ENCODE measurements around the gene ZSWIM7. TPM values are rescaled to one million over a fixed set of nuclear protein-coding genes. Genes with fewer than 3 reads are reported as not detected.

Gene ZSWIM7
- total and polyA plus RNA-seq, 7 experiments from 2014 or later, result 10.0 to 82.7 (median 39.0) TPM

DNA sequence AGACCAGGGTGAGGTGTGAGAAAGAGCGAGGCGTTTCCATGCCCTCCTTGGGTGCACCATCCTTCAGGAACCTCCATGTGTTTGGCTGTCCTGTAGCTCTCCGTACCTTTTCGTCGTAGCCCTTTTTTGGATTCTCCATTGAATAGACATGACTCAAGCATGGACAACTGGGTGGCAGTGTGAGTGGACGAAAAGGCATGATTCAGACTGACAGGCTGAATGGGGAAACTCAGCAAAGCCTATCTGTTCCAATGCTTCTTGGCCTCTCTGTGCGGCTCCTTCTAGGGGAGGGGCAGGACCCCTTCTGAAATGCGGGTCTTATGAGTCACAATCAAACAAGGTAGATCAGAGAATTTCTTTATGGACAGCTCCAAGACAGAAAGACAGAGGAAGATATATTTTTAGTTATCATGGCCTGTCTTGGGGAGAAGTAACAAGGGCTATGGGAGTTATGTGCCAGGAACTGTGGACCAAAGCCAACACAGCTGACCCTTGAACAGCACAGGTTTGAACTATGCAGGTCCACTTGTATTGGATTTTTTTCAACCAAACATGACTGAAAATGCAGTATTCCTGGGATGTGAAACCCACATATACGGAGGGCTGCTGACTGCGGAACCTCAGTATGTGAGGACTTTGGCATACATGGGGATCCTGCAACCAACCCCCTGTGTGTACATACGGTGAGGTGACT is 31.7 kb downstream of the ZSWIM7 start:
- Mint-ChIP-seq H3K4me1 (peaks cover 8 to 36% (median 25%) of the 10 kb centered on the region in 7 donors), H3K27me3 (peaks cover 0 to 32% (median 5%) of the 10 kb centered on the region in 5 donors), H3K27ac (peak overlapping the region in 6 of 9 donors; percentile 16 to 88 (median 22)), H3K9me3 (no peaks in the 10 kb centered on the region), H3K36me3 (no peaks in the 10 kb centered on the region), H3K4me3 (peak overlapping the region in 2 of 10 donors; percentile 17 to 33)
- H3K36me3 ChIP-seq (ENCODE audit: control insufficient read depth in 2 of 3, insufficient read depth in 3 of 3, low read length in 3 of 3), result no peaks in the 10 kb centered on the region
- no peaks in the 10 kb centered on the region for H3K9me3 ChIP-seq (ENCODE audit: control insufficient read depth in 2 of 3, low read length in 3 of 3)
- peaks cover 0 to 10% of the 10 kb centered on the region in 2 donors for H3K4me1 ChIP-seq (ENCODE audit: control insufficient read depth in 2 of 2, insufficient read depth in 2 of 2, low read length in 2 of 2)
- no peak overlapping the region for H3K4me3 ChIP-seq (ENCODE audit: low read length)
- ChIA-PET POLR2A (interaction anchor here (0.7 kb wide), 1 partner anchor 1152 kb away, joined by 3 read pairs; no protein-coding TSS in a partner anchor), CTCF (no interaction called here)
- H3K27me3 ChIP-seq (ENCODE audit: control insufficient read depth in 2 of 2, insufficient read depth in 2 of 2, low read length in 2 of 2), result no peaks in the 10 kb centered on the region
- no peak overlapping the region for H3K27ac ChIP-seq (ENCODE audit: low read depth, low read length)
- intact Hi-C loops (cut with micrococcal nuclease), result no loop called here
- ATAC-seq, result no peak
- no peak for DNase-seq

DNA sequence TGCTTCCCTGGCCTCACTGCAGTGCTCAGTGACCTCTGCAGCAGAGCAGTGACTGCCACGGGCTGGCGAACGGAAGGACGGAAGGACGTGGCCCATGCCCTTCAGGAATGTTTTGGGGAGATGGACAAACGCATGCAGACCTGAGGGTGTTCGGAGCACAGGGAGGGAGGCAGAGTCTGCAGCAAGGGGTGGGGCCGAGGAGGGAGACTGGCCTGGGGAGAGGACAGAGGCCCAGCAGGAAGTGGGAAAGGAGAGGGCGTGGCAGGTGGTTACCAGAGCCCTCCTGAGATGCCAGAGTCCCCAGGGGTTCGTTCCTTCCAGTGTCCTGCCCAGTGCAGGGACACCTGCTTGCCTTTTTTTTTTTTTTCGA is 32.6 kb downstream of the ZSWIM7 start:
- Histone ChIP-seq H3K9me3 (ENCODE audit: control insufficient read depth in 2 of 3, low read length in 3 of 3) (no peaks in the 10 kb centered on the region), H3K27ac (ENCODE audit: low read depth, low read length) (peak overlapping the region; percentile 50), H3K36me3 (ENCODE audit: control insufficient read depth in 2 of 3, insufficient read depth in 3 of 3, low read length in 3 of 3) (no peaks in the 10 kb centered on the region), H3K4me3 (ENCODE audit: low read length) (no peak overlapping the region), H3K4me1 (ENCODE audit: control insufficient read depth in 2 of 2, insufficient read depth in 2 of 2, low read length in 2 of 2) (peaks cover 0 to 10% of the 10 kb centered on the region in 2 donors), H3K27me3 (ENCODE audit: control insufficient read depth in 2 of 2, insufficient read depth in 2 of 2, low read length in 2 of 2) (no peaks in the 10 kb centered on the region)
- Mint-ChIP-seq H3K27me3 (peaks cover 0 to 29% (median 5%) of the 10 kb centered on the region in 5 donors), H3K27ac (peak overlapping the region in 8 of 9 donors; percentile 38 to 98 (median 90)), H3K4me1 (peaks cover 8 to 36% (median 25%) of the 10 kb centered on the region in 7 donors), H3K4me3 (peak overlapping the region in 9 of 10 donors; percentile 42 to 79 (median 68)), H3K9me3 (no peaks in the 10 kb centered on the region), H3K36me3 (no peaks in the 10 kb centered on the region)
- ATAC-seq (peak; percentile 22), DNase-seq (no peak)
- ChIA-PET CTCF (interaction anchor here (0.6 kb wide), 1 partner anchor 29 kb away, joined by 4 read pairs; no protein-coding TSS in a partner anchor), POLR2A (no interaction called here)
- intact Hi-C loops (cut with micrococcal nuclease), result no loop called here

DNA sequence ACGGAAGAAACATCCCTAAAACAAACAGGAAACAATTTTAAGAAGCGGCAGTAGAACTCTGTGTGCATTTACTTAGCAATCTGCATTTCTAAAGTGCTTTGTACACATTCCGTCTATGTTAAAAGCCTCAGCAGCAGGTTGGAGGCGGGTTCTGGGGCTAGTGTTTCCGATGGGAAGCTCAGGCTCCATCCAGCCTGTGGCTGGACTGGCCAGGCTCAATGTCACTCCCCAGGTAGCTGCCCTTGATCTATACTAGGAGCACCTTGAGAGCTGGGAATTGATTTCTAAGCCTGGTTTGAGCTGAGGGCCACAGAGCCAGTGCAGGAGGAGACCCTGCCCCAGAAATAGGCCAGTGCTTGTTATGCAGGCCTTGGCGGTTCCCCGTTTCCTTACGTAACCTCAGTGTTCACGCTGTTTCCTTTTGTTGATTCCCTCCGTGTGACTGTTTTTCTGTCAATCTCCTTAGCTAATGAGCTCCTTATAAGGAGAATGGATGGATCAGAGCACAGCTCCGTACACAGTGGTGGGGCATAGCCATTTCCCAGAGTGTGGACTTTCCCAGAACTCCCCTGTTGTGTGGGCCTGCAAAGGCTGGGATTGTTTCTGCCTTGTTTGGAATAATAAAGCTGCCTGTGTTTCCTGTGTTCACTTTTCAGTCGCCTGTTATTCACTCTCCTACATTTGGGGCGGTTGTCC is 33.2 kb downstream of the ZSWIM7 start:
- no peaks in the 10 kb centered on the region for H3K36me3 Mint-ChIP-seq
- Histone ChIP-seq H3K9me3 (ENCODE audit: control insufficient read depth in 2 of 3, low read length in 3 of 3) (no peaks in the 10 kb centered on the region), H3K4me3 (ENCODE audit: low read length) (no peak overlapping the region), H3K27me3 (ENCODE audit: control insufficient read depth in 2 of 2, insufficient read depth in 2 of 2, low read length in 2 of 2) (no peaks in the 10 kb centered on the region), H3K27ac (ENCODE audit: low read depth, low read length) (peak overlapping the region; percentile 50), H3K4me1 (ENCODE audit: control insufficient read depth in 2 of 2, insufficient read depth in 2 of 2, low read length in 2 of 2) (peaks cover 0 to 10% of the 10 kb centered on the region in 2 donors), H3K36me3 (ENCODE audit: control insufficient read depth in 2 of 3, insufficient read depth in 3 of 3, low read length in 3 of 3) (no peaks in the 10 kb centered on the region)
- peak overlapping the region in 8 of 9 donors; percentile 38 to 98 (median 90) for H3K27ac Mint-ChIP-seq
- POLR2A ChIA-PET, result interaction anchor here (0.6 kb wide), 1 partner anchor 158 kb away, joined by 4 read pairs; no protein-coding TSS in a partner anchor
- DNase-seq (peak in 4 of 9 donors; percentile 6 to 25 (median 12)), ATAC-seq (peak; percentile 56)
- peaks cover 10 to 36% (median 25%) of the 10 kb centered on the region in 7 donors for H3K4me1 Mint-ChIP-seq
- CTCF ChIA-PET, result interaction anchor here (0.6 kb wide), 1 partner anchor 29 kb away, joined by 4 read pairs; no protein-coding TSS in a partner anchor
- H3K27me3 Mint-ChIP-seq, result peaks cover 0 to 35% (median 5%) of the 10 kb centered on the region in 5 donors
- intact Hi-C loops (cut with micrococcal nuclease), result no loop called here
- no peaks in the 10 kb centered on the region for H3K9me3 Mint-ChIP-seq
- H3K4me3 Mint-ChIP-seq, result peak overlapping the region in 9 of 10 donors; percentile 42 to 79 (median 68)

DNA sequence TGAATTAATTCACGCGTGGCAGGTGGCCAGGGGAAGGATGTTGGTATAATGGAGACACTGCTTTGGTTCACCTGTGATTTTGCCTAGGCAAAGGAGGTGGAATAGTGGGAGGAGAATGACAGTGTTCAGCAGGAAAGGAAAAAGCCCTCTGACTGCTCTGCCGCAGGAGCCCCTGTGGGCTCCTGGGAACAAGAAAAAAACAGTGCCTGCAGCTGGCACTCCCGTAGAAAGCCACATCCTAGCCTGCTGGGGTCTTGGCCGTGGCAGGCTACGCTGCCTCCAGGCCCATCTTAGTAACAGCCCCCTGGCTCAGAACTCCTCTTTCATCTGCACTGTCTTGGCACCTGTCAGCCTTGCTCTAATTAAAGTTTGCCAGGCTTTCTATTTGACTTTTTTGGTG is 34.0 kb downstream of the ZSWIM7 start:
- POLR2A ChIA-PET, result no interaction called here
- no peaks in the 10 kb centered on the region for H3K9me3 ChIP-seq (ENCODE audit: control insufficient read depth in 2 of 3, low read length in 3 of 3)
- no peak for ATAC-seq
- H3K27me3 Mint-ChIP-seq, result peaks cover 0 to 37% (median 5%) of the 10 kb centered on the region in 5 donors
- DNase-seq, result no peak
- peaks cover 0 to 10% of the 10 kb centered on the region in 2 donors for H3K4me1 ChIP-seq (ENCODE audit: control insufficient read depth in 2 of 2, insufficient read depth in 2 of 2, low read length in 2 of 2)
- intact Hi-C loops (cut with micrococcal nuclease), result no loop called here
- H3K4me1 Mint-ChIP-seq, result peaks cover 10 to 36% (median 25%) of the 10 kb centered on the region in 7 donors
- no peak overlapping the region for H3K27ac ChIP-seq (ENCODE audit: low read depth, low read length)
- H3K4me3 Mint-ChIP-seq, result peak overlapping the region in 4 of 10 donors; percentile 52 to 79 (median 68)
- H3K4me3 ChIP-seq (ENCODE audit: low read length), result no peak overlapping the region
- no peaks in the 10 kb centered on the region for H3K36me3 Mint-ChIP-seq
- no peaks in the 10 kb centered on the region for H3K27me3 ChIP-seq (ENCODE audit: control insufficient read depth in 2 of 2, insufficient read depth in 2 of 2, low read length in 2 of 2)
- no peaks in the 10 kb centered on the region for H3K36me3 ChIP-seq (ENCODE audit: control insufficient read depth in 2 of 3, insufficient read depth in 3 of 3, low read length in 3 of 3)
- no peaks in the 10 kb centered on the region for H3K9me3 Mint-ChIP-seq
- H3K27ac Mint-ChIP-seq, result peak overlapping the region in 8 of 9 donors; percentile 38 to 98 (median 90)
- CTCF ChIA-PET, result no interaction called here

DNA sequence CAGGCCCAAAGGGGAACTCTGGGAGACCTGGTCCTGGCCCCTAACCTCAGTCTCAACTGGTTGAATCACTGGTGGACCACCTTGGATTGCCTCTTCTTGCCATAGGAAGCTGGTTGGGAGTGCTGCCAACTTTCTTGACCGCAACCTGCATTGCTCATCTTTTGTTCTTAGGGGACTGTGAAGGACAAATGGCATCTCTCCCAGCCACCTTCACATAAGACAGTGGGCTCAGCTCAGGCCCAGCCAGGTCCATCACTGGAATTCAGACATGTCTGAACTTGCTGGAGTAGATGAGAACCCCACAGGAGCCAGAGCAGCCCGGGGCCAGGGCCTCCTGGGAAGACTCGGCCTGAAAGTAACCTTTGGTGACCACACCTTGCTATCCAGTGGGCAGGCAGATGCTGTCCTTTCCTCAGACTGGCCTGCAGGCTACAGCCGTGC is 35.8 kb downstream of the ZSWIM7 start:
- no peaks in the 10 kb centered on the region for H3K36me3 ChIP-seq (ENCODE audit: control insufficient read depth in 2 of 3, insufficient read depth in 3 of 3, low read length in 3 of 3)
- H3K9me3 ChIP-seq (ENCODE audit: control insufficient read depth in 2 of 3, low read length in 3 of 3), result no peaks in the 10 kb centered on the region
- H3K4me1 Mint-ChIP-seq, result peaks cover 10 to 38% (median 30%) of the 10 kb centered on the region in 7 donors
- no peak overlapping the region for H3K4me3 Mint-ChIP-seq
- H3K27me3 Mint-ChIP-seq, result peaks cover 0 to 39% (median 0%) of the 10 kb centered on the region in 5 donors
- no peaks in the 10 kb centered on the region for H3K36me3 Mint-ChIP-seq
- no peak overlapping the region for H3K27ac Mint-ChIP-seq
- POLR2A ChIA-PET, result no interaction called here
- H3K4me3 ChIP-seq (ENCODE audit: low read length), result no peak overlapping the region
- H3K9me3 Mint-ChIP-seq, result no peaks in the 10 kb centered on the region
- CTCF ChIA-PET, result no interaction called here
- DNase-seq (no peak), ATAC-seq (no peak)
- peaks cover 2 to 15% of the 10 kb centered on the region in 2 donors for H3K4me1 ChIP-seq (ENCODE audit: control insufficient read depth in 2 of 2, insufficient read depth in 2 of 2, low read length in 2 of 2)
- no peaks in the 10 kb centered on the region for H3K27me3 ChIP-seq (ENCODE audit: control insufficient read depth in 2 of 2, insufficient read depth in 2 of 2, low read length in 2 of 2)
- H3K27ac ChIP-seq (ENCODE audit: low read depth, low read length), result no peak overlapping the region
- intact Hi-C loops (cut with micrococcal nuclease), result no loop called here

DNA sequence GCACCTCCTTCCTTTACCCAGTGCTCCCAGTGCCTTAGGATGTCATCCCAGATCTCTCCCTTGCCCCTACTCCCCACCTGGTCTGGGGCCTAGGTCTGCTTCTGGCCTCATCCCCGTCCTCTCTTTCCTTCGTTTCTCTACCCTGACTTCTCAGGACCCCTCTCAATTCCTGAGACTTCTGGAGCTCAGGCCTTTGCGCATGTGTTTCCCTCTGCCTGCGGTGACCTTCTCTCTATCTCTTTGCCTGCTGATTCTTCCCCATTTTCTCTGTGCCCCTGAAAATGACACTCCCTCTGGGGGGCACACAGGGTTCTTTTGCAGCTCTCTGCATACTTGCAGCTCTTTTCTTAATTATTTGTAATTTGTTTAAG is 41.0 kb downstream of the ZSWIM7 start:
- H3K4me3 Mint-ChIP-seq, result peak overlapping the region in 1 of 10 donors; percentile 40
- peaks cover 0 to 36% (median 8%) of the 10 kb centered on the region in 7 donors for H3K4me1 Mint-ChIP-seq
- H3K9me3 Mint-ChIP-seq, result no peaks in the 10 kb centered on the region
- no peak overlapping the region for H3K27ac ChIP-seq (ENCODE audit: low read depth, low read length)
- peak overlapping the region in 1 of 9 donors; percentile 44 for H3K27ac Mint-ChIP-seq
- no peak overlapping the region for H3K4me3 ChIP-seq (ENCODE audit: low read length)
- H3K9me3 ChIP-seq (ENCODE audit: control insufficient read depth in 2 of 3, low read length in 3 of 3), result no peaks in the 10 kb centered on the region
- no peaks in the 10 kb centered on the region for H3K27me3 ChIP-seq (ENCODE audit: control insufficient read depth in 2 of 2, insufficient read depth in 2 of 2, low read length in 2 of 2)
- H3K36me3 ChIP-seq (ENCODE audit: control insufficient read depth in 2 of 3, insufficient read depth in 3 of 3, low read length in 3 of 3), result no peaks in the 10 kb centered on the region
- H3K36me3 Mint-ChIP-seq, result no peaks in the 10 kb centered on the region
- peaks cover 4 to 7% of the 10 kb centered on the region in 2 donors for H3K4me1 ChIP-seq (ENCODE audit: control insufficient read depth in 2 of 2, insufficient read depth in 2 of 2, low read length in 2 of 2)
- intact Hi-C loops (cut with micrococcal nuclease), result loop anchor here (2.0 kb wide), 2 partner anchors 40 to 62 kb away; partner anchors contain the start of genes TTC19 (in 1 of the 2) and ZSWIM7 (in 1 of the 2)
- H3K27me3 Mint-ChIP-seq, result peaks cover 0 to 56% (median 0%) of the 10 kb centered on the region in 5 donors
- POLR2A ChIA-PET, result no interaction called here
- no peak for DNase-seq
- CTCF ChIA-PET, result no interaction called here
- ATAC-seq, result no peak

Measured in naive thymus-derived CD4-positive, alpha-beta T cell (primary cell).